HepG2 (cell line): ENCODE measurements around the gene MRS2. TPM values are rescaled to one million over a fixed set of nuclear protein-coding genes. Genes with fewer than 3 reads are reported as not detected.

Source experiments
- CCAR2 ChIP-seq: fragments of 200-400 bp; formaldehyde crosslinking; optimal IDR thresholded peaks from 2 replicates; pipeline ENCODE3; 2018; ENCODE audit warnings: low read depth, mild to moderate bottlenecking, low read length, moderate library complexity
- JUNB ChIP-seq: sonication (generic); formaldehyde crosslinking; IDR thresholded peaks from 2 replicates; pipeline ENCODE4 v1.8.0; 2022; ENCODE audit warnings: missing genetic modification reagents, mild to moderate bottlenecking, borderline replicate concordance
- KLF13 ChIP-seq: sonication (generic); formaldehyde crosslinking; IDR thresholded peaks from 2 replicates; pipeline ENCODE4 v1.4.0; 2020; ENCODE audit warnings: mild to moderate bottlenecking, missing genetic modification reagents
- MAZ ChIP-seq, 2 experiments: sonication (generic) in 1 of 2; formaldehyde crosslinking in 1 of 2; IDR thresholded peaks; 2 replicates each; pipeline versions ENCODE4 v1.5.0 to v1.6.1; 2012 to 2020; ENCODE audit warnings: low read depth in 2 of 2, mild to moderate bottlenecking in 2 of 2, borderline replicate concordance in 1 of 2, improper control_type of control experiment in 1 of 2, low read length in 1 of 2, missing genetic modification reagents in 1 of 2, moderate library complexity in 1 of 2
- NFYC ChIP-seq: IDR thresholded peaks from 2 replicates; pipeline ENCODE4 v1.6.1; 2016; ENCODE audit warnings: missing genetic modification reagents, missing compliant biosample characterization
- NONO ChIP-seq, 2 experiments: fragments of 450-650 bp in 1 of 2; sonication (generic) in 1 of 2; formaldehyde crosslinking in 1 of 2; IDR thresholded peaks in 1 of 2; conservative IDR thresholded peaks in 1 of 2; 2 replicates each; pipeline versions ENCODE4 v1.6.1 to v1.8.0; 2017 to 2022; ENCODE audit warnings: mild to moderate bottlenecking in 1 of 2, missing genetic modification reagents in 1 of 2, moderate library complexity in 1 of 2
- NR1H2 ChIP-seq: sonication (generic); formaldehyde crosslinking; IDR thresholded peaks from 2 replicates; pipeline ENCODE4 v1.8.1; 2022; ENCODE audit warnings: low read depth, missing genetic modification reagents, borderline replicate concordance
- SATB2 ChIP-seq: sonication (generic); formaldehyde crosslinking; IDR thresholded peaks from 2 replicates; pipeline ENCODE4 v1.5.0; 2020; ENCODE audit warnings: missing genetic modification reagents
- SMYD3 ChIP-seq: sonication (generic); formaldehyde crosslinking; IDR thresholded peaks from 2 replicates; pipeline ENCODE4 v1.8.1; 2023; ENCODE audit warnings: mild to moderate bottlenecking, missing genetic modification reagents
- SP1 ChIP-seq, 2 experiments: fragments of 450-650 bp in 1 of 2; sonication (generic) in 1 of 2; formaldehyde crosslinking in 1 of 2; IDR thresholded peaks; 2 replicates each; pipeline versions ENCODE4 v1.4.0 to v1.6.1; 2016 to 2020; ENCODE audit warnings: missing genetic modification reagents in 1 of 2
- XRCC5 ChIP-seq: fragments of 200-400 bp; formaldehyde crosslinking; optimal IDR thresholded peaks from 2 replicates; pipeline ENCODE3; 2017; ENCODE audit warnings: mild to moderate bottlenecking, low read length
- ZC3H4 ChIP-seq: sonication (generic); formaldehyde crosslinking; IDR thresholded peaks from 2 replicates; pipeline ENCODE4 v1.4.0; 2020; ENCODE audit warnings: missing genetic modification reagents, borderline replicate concordance
- ZFX ChIP-seq: sonication (generic); formaldehyde crosslinking; IDR thresholded peaks from 2 replicates; pipeline ENCODE4 v1.4.0; 2020; ENCODE audit warnings: mild to moderate bottlenecking, low read depth, missing genetic modification reagents, moderate library complexity
- ZNF256 ChIP-seq: sonication (generic); formaldehyde crosslinking; conservative IDR thresholded peaks from 2 replicates; pipeline ENCODE4 v1.4.0; 2020; ENCODE audit warnings: missing genetic modification reagents
- ZNF333 ChIP-seq: sonication (generic); formaldehyde crosslinking; IDR thresholded peaks from 2 replicates; pipeline ENCODE4 v1.4.0; 2020; ENCODE audit warnings: mild to moderate bottlenecking, missing genetic modification reagents, borderline replicate concordance
- ZNF484 ChIP-seq: sonication (generic); formaldehyde crosslinking; IDR thresholded peaks from 2 replicates; pipeline ENCODE4 v1.5.1; 2020; ENCODE audit warnings: mild to moderate bottlenecking, low read depth, missing genetic modification reagents, borderline replicate concordance
- ZNF549 ChIP-seq: sonication (generic); formaldehyde crosslinking; IDR thresholded peaks from 2 replicates; pipeline ENCODE4 v1.5.0; 2020; ENCODE audit warnings: missing genetic modification reagents
- ZNF563 ChIP-seq: sonication (generic); formaldehyde crosslinking; IDR thresholded peaks from 2 replicates; pipeline ENCODE4 v1.8.0; 2022; ENCODE audit warnings: mild to moderate bottlenecking, moderate library complexity, missing genetic modification reagents
- ZNF598 ChIP-seq: sonication (generic); formaldehyde crosslinking; IDR thresholded peaks from 2 replicates; pipeline ENCODE4 v1.5.1; 2020; ENCODE audit warnings: mild to moderate bottlenecking, missing genetic modification reagents, borderline replicate concordance
- ZNF83 ChIP-seq: sonication (generic); formaldehyde crosslinking; IDR thresholded peaks from 2 replicates; pipeline ENCODE4 v1.4.0; 2020; ENCODE audit warnings: missing genetic modification reagents, mild to moderate bottlenecking, borderline replicate concordance
- ZSCAN12 ChIP-seq: sonication (generic); formaldehyde crosslinking; IDR thresholded peaks from 2 replicates; pipeline ENCODE4 v1.9.0; 2021; ENCODE audit warnings: mild to moderate bottlenecking, missing genetic modification reagents
- polyA plus RNA-seq, 8 experiments: library from polyadenylated mRNA; depleted of rRNA in 3 of 8; stranded (reverse) in 7 of 8; unstranded in 1 of 8; fragments of >200 nt; fragmentation: Illumina TruSeq in 4 of 8; extraction: Trizol in 4 of 8; gene quantifications; 2 replicates each; pipeline versions ENCODE4 v1.2.1 to v1.2.3, GENCODE V29; 2011 to 2016; ENCODE audit warnings: low read depth in 4 of 8, missing spikeins in 1 of 8, mixed read lengths in 1 of 8; ENCODE audit not compliant: insufficient read depth in 1 of 8
- total RNA-seq, 5 experiments: library from RNA; depleted of rRNA; stranded (reverse); fragments of >200 nt; fragmentation: Illumina TruSeq; extraction: Trizol; gene quantifications; 2 replicates each; pipeline ENCODE4 v1.2.3, GENCODE V29; 2016; ENCODE audit warnings: low read depth in 1 of 5
- TF ChIP-seq, protein P1 (sequence below): sonication (generic); formaldehyde crosslinking; conservative IDR thresholded peaks from 2 replicates; pipeline ENCODE4 v1.8.1; 2023; ENCODE audit warnings: missing genetic modification reagents

The MRS2 gene
- total and polyA plus RNA-seq, 2 of the 13 experiments (the other 11 are each of a cell fraction or from before 2014, with no cell fraction given) = 31.1 to 83.8 TPM

GRCh38 chr6:24357336-24358218, 45.2 kb upstream of the MRS2 start, which contains the start of gene DCDC2 (continued):
- no peak for TF ChIP-seq SP1 (IDR thresholded peaks at IDR 0.05)
- peak; percentile 24; the same call in 1 of the 2 replicates for TF ChIP-seq SP1 (CRISPR knock-in tag; IDR thresholded peaks at IDR 0.05)
- peak; percentile 74 for TF ChIP-seq XRCC5
- TF ChIP-seq, protein P1, sequence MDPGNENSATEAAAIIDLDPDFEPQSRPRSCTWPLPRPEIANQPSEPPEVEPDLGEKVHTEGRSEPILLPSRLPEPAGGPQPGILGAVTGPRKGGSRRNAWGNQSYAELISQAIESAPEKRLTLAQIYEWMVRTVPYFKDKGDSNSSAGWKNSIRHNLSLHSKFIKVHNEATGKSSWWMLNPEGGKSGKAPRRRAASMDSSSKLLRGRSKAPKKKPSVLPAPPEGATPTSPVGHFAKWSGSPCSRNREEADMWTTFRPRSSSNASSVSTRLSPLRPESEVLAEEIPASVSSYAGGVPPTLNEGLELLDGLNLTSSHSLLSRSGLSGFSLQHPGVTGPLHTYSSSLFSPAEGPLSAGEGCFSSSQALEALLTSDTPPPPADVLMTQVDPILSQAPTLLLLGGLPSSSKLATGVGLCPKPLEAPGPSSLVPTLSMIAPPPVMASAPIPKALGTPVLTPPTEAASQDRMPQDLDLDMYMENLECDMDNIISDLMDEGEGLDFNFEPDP (CRISPR knock-in tag) = peak; percentile 90; the same call in 1 of the 2 replicates
- no peak for TF ChIP-seq ZSCAN12 (CRISPR knock-in tag)
- TF ChIP-seq ZNF83 = peak; percentile 88; the same call in 1 of the 2 replicates
- TF ChIP-seq CCAR2 = peak; percentile 37
- no peak for TF ChIP-seq ZNF549 (CRISPR knock-in tag)
- no peak; the same call in 1 of the 2 replicates for TF ChIP-seq JUNB
- TF ChIP-seq MAZ (IDR thresholded peaks at IDR 0.05; ENCODE audit: borderline replicate concordance, low read depth, low read length) = no peak
- TF ChIP-seq MAZ (CRISPR knock-in tag; IDR thresholded peaks at IDR 0.05; ENCODE audit: low read depth) = peak; percentile 85
- 0 out of 2 replicates have a peak, but pooled peaks have one; percentile 18 for TF ChIP-seq SATB2 (CRISPR knock-in tag)
- TF ChIP-seq ZFX (CRISPR knock-in tag) = peak; percentile 88
- TF ChIP-seq ZC3H4 (CRISPR knock-in tag) = no peak
- TF ChIP-seq ZNF598 (CRISPR knock-in tag) = peak; percentile 97; the same call in 1 of the 2 replicates
- TF ChIP-seq NONO (IDR thresholded peaks at IDR 0.05) = no peak
- TF ChIP-seq NONO (CRISPR knock-in tag; conservative IDR thresholded peaks at IDR 0.05) = peak; percentile 89
- peak; percentile 88; the same call in 1 of the 2 replicates for TF ChIP-seq NR1H2 (CRISPR knock-in tag)
- TF ChIP-seq ZNF333 (CRISPR knock-in tag) = peak; percentile 59; the same call in 1 of the 2 replicates
- 0 out of 2 replicates have a peak, but pooled peaks have one; percentile 24 for TF ChIP-seq ZNF484 (CRISPR knock-in tag)
- TF ChIP-seq ZNF256 (CRISPR knock-in tag) = no peak
- no peak; the same call in 1 of the 2 replicates for TF ChIP-seq KLF13 (CRISPR knock-in tag)
- peak; percentile 78 for TF ChIP-seq ZNF563 (CRISPR knock-in tag)
- TF ChIP-seq SMYD3 (CRISPR knock-in tag) = peak; percentile 71; the same call in 1 of the 2 replicates
- TF ChIP-seq NFYC (CRISPR knock-in tag) = peak; percentile 79
